GM12801 (cell line): ENCODE data around the gene AOAH.

Source experiments
- CTCF ChIP-seq: IDR thresholded peaks from one replicate; pipeline ENCODE4 v1.5.1; 2011; ENCODE audit warnings: control low read depth; ENCODE audit not compliant: insufficient read length; ENCODE audit errors: extremely low read depth

Gene AOAH

DNA sequence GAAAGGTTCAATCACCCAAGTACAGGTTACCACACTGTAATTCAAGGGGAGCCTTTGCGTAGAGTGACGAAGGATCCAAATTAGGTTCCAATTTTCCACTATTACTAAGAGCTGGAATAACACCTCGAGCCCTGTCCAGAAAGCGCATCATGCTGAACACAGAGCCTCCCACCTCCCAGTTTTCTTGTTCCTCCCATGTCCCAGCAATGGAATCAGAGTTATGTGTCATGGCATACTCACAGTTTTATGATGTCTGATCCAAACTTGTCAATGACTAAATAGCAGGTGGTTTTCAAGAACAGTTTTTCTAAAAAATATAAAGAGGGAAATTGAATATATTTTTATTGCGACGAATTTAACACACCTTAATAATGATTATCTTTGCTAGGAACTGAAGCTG is 50.6 kb downstream of the AOAH start:
- TF ChIP-seq CTCF: no peak

GRCh38 chr7:36671432-36671829 is 52.9 kb downstream of the AOAH start:
- no peak for TF ChIP-seq CTCF

DNA sequence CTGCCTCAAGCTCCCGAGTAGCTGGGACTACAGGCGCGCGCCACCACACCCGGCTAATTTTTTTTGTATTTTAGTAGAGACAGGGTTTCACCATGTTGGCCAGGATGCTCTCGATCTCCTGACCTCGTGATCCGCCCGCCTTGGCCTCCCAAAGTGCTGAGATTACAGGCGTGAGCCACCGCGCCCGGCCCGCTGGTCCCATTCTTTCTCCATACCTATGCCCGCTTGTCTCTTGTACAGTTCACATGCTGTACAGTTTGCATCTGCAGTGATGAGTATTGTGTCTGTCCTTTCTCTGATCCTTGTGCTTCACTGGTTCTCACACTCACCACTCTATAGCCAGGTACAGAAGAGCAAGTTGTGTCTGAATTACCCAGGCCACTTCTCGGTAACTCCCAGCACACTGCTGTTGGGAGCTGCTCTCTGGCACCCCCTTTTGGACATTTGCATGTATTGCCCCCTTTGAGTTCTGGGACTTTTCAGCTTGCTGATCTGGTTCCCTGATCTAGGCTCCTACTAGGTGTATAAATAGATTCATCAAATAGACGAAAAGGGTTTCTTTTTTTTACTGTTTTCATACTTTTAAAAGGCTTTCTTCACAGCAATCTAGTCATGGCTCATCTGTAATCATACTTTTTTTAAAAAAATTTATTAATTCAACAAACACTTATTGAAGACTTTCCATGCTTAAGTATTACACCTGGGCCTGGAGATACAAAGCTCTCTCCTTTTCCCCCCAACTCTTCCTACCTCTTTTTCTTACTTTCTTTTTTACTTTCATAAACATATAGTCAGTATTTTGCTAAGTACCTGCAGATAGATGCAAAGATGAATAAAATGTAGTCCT is 53.5 kb downstream of the AOAH start:
- TF ChIP-seq CTCF: no peak

GRCh38 chr7:36668750-36669149 is 55.5 kb downstream of the AOAH start:
- no peak for TF ChIP-seq CTCF

GRCh38 chr7:36668080-36668479 is 56.2 kb downstream of the AOAH start:
- TF ChIP-seq CTCF: no peak

DNA sequence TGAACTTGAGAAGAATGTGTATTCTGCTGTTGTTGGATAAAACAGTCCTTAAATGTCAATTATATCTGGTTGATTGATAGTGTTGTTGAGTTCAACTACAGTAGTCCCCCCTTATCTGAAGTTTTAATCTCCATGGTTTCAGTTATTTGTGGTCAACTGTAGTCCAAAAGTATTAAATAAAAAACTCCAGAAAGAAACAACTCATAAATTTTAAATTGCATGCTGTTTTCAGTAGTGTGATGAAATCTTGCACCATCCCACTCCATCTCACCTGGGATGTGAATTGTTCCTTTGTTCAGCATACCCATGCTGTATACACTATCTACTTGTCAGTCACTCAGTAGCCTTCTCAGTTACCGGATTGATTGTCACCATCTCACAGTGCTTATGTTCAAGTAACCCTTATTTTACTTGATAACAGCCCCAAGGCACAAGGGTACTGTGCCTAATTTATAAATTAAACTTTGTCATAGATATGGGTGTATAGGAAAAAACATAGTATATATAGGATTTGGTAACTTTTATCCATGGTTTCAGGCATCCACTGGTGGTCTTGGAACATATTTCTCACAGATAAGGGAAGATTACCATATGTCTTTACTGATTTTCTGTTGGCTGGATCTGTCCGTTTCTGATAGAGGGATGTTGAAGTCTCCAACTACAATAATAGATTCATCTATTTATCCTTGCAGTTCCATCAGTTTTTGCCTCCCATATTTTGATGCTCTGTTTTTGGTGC is 57.1 kb downstream of the AOAH start:
- TF ChIP-seq CTCF: no peak

DNA sequence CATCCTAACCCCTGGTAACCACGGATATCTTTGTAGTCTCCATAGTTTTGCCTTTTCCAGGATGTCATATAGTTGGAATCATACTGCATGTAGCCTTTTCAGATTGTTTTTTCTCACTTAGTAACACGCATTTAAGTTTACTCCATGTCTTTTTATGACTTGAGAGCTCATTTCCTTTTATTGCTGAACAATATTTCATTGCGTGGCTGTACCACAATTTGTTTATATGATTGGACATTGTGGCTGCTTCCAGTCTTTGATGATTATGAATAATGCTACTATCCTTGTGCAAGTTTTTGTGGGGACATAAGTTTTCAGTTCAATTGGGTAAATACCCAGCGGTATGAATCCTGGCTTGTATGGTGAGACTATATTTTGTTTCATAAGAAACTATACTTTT is 60.8 kb downstream of the AOAH start:
- TF ChIP-seq CTCF: no peak
